ENCODE data around the gene RFESD. TPM values are rescaled to one million over a fixed set of nuclear protein-coding genes. Genes with fewer than 3 reads are reported as not detected.

RFESD gene
- total and polyA plus RNA-seq, 4 donors, result 1.1 to 98.0 (median 1.4) TPM

- H3K27me3 ChIP-seq (ENCODE audit: control insufficient read depth in 4 of 4, insufficient read depth in 4 of 4, low read length in 3 of 4), result no peaks in the 10 kb centered on the region
- 63% methylated on average over 1 of the region's 1 CpG for WGBS
- H3K4me3 ChIP-seq (ENCODE audit: low read depth in 1 of 3, low read length in 3 of 3), result no peak overlapping the region
- H3K9ac ChIP-seq (ENCODE audit: low read depth in 1 of 2, low read length in 2 of 2), result no peak overlapping the region
- DNase-seq (ENCODE audit: low spot score), result no peak
- H3K36me3 ChIP-seq (ENCODE audit: control insufficient read depth in 4 of 4, insufficient read depth in 3 of 4, low read depth in 1 of 4, low read length in 3 of 4), result no peaks in the 10 kb centered on the region
- H3K27ac ChIP-seq (ENCODE audit: low read depth in 1 of 2, low read length in 2 of 2), result no peak overlapping the region
- peaks cover 2 to 12% (median 6%) of the 10 kb centered on the region in 4 donors for H3K4me1 ChIP-seq (ENCODE audit: control insufficient read depth in 4 of 4, insufficient read depth in 4 of 4, low read length in 3 of 4)
- H3K9me3 ChIP-seq (ENCODE audit: control insufficient read depth in 4 of 4, low read length in 3 of 4), result no peaks in the 10 kb centered on the region
- TF ChIP-seq FOXA1 (IDR thresholded peaks at IDR 0.05), result no peak
- TF ChIP-seq MAX (IDR thresholded peaks at IDR 0.05), result no peak
Measured at GRCh38 chr5:95652849-95653248, 6.3 kb downstream of the RFESD start.

- no peak for TF ChIP-seq HNF4G (IDR thresholded peaks at IDR 0.05)
- no peak for TF ChIP-seq NR2F2 (IDR thresholded peaks at IDR 0.05)
- TF ChIP-seq ZBTB33 (IDR thresholded peaks at IDR 0.05), result no peak
- TF ChIP-seq MAX (IDR thresholded peaks at IDR 0.05), result no peak
- no peak for TF ChIP-seq FOXA2 (IDR thresholded peaks at IDR 0.05)
- no peak for TF ChIP-seq ATF3 (IDR thresholded peaks at IDR 0.05)
- no peak for TF ChIP-seq RXRA (IDR thresholded peaks at IDR 0.05)
- TF ChIP-seq SP1 (IDR thresholded peaks at IDR 0.05), result no peak
- no peak for TF ChIP-seq RAD21 (IDR thresholded peaks at IDR 0.05)
- TF ChIP-seq REST (IDR thresholded peaks at IDR 0.05), result no peak
- TF ChIP-seq YY1 (IDR thresholded peaks at IDR 0.05), result no peak
- DNase-seq (ENCODE audit: low spot score), result no peak
- Histone ChIP-seq H3K4me1 (ENCODE audit: control insufficient read depth in 4 of 4, insufficient read depth in 4 of 4, low read length in 3 of 4) (peaks cover 1 to 11% (median 6%) of the 10 kb centered on the region in 4 donors), H3K9me3 (ENCODE audit: control insufficient read depth in 4 of 4, low read length in 3 of 4) (no peaks in the 10 kb centered on the region), H3K4me3 (ENCODE audit: low read depth in 1 of 3, low read length in 3 of 3) (no peak overlapping the region), H3K36me3 (ENCODE audit: control insufficient read depth in 4 of 4, insufficient read depth in 3 of 4, low read depth in 1 of 4, low read length in 3 of 4) (no peaks in the 10 kb centered on the region), H3K27ac (ENCODE audit: low read depth in 1 of 2, low read length in 2 of 2) (no peak overlapping the region), H3K9ac (ENCODE audit: low read depth in 1 of 2, low read length in 2 of 2) (no peak overlapping the region), H3K27me3 (ENCODE audit: control insufficient read depth in 4 of 4, insufficient read depth in 4 of 4, low read length in 3 of 4) (no peaks in the 10 kb centered on the region)
- WGBS, result 98% methylated on average over 3 of the region's 3 CpGs
Measured at GRCh38 chr5:95654196-95654595, 7.6 kb downstream of the RFESD start.

- no peaks in the 10 kb centered on the region for H3K27me3 ChIP-seq (ENCODE audit: control insufficient read depth in 4 of 4, insufficient read depth in 4 of 4, low read length in 3 of 4)
- 89% methylated on average over 1 of the region's 1 CpG for WGBS
- H3K9ac ChIP-seq (ENCODE audit: low read depth in 1 of 2, low read length in 2 of 2), result no peak overlapping the region
- DNase-seq (ENCODE audit: low spot score), result no peak
- H3K4me3 ChIP-seq (ENCODE audit: low read depth in 1 of 3, low read length in 3 of 3), result no peak overlapping the region
- no peak overlapping the region for H3K27ac ChIP-seq (ENCODE audit: low read depth in 1 of 2, low read length in 2 of 2)
- H3K4me1 ChIP-seq (ENCODE audit: control insufficient read depth in 4 of 4, insufficient read depth in 4 of 4, low read length in 3 of 4), result peaks cover 0 to 1% (median 0%) of the 10 kb centered on the region in 4 donors
- no peaks in the 10 kb centered on the region for H3K36me3 ChIP-seq (ENCODE audit: control insufficient read depth in 4 of 4, insufficient read depth in 3 of 4, low read depth in 1 of 4, low read length in 3 of 4)
- no peaks in the 10 kb centered on the region for H3K9me3 ChIP-seq (ENCODE audit: control insufficient read depth in 4 of 4, low read length in 3 of 4)
- no peak for TF ChIP-seq FOXA2 (IDR thresholded peaks at IDR 0.05)
- no peak for TF ChIP-seq HNF4G (IDR thresholded peaks at IDR 0.05)
- no peak for TF ChIP-seq ZBTB33 (IDR thresholded peaks at IDR 0.05)
- TF ChIP-seq YY1 (IDR thresholded peaks at IDR 0.05), result no peak
- TF ChIP-seq EGR1 (IDR thresholded peaks at IDR 0.05; ENCODE audit: low read depth in 2 of 2), result no peak
- no peak for TF ChIP-seq HNF4A (conservative IDR thresholded peaks at IDR 0.05)
- no peak for TF ChIP-seq REST (IDR thresholded peaks at IDR 0.05)
- no peak for TF ChIP-seq FOXA1 (IDR thresholded peaks at IDR 0.05)
- no peak for TF ChIP-seq SP1 (IDR thresholded peaks at IDR 0.05)
- TF ChIP-seq MAX (IDR thresholded peaks at IDR 0.05), result no peak
- no peak for TF ChIP-seq RAD21 (IDR thresholded peaks at IDR 0.05)
Measured at GRCh38 chr5:95655575-95655974, 9.0 kb downstream of the RFESD start.

All from liver (tissue), 9 donors.